ENCODE measurements around the gene NRXN3.

The NRXN3 gene

GRCh38 chr14:79253576-79253975, 1083.4 kb downstream of the NRXN3 start:
- TF ChIP-seq ELF4 (IDR thresholded peaks at IDR 0.05) (no peak), CTBP1 (IDR thresholded peaks at IDR 0.05; ENCODE audit: borderline replicate concordance) (no peak), LEF1 (IDR thresholded peaks at IDR 0.05; ENCODE audit: borderline replicate concordance) (no peak), SUZ12 (IDR thresholded peaks at IDR 0.05) (no peak), HDGF (IDR thresholded peaks at IDR 0.05; ENCODE audit: borderline replicate concordance) (no peak), TARDBP (IDR thresholded peaks at IDR 0.05) (no peak), PKNOX1 (IDR thresholded peaks at IDR 0.05) (no peak), ZNF384 (IDR thresholded peaks at IDR 0.05) (no peak), FOXK2 (IDR thresholded peaks at IDR 0.05) (no peak), ARNT (IDR thresholded peaks at IDR 0.05) (no peak), SP1 (IDR thresholded peaks at IDR 0.05) (no peak), NFRKB (IDR thresholded peaks at IDR 0.05) (no peak), L3MBTL2 (conservative IDR thresholded peaks at IDR 0.05) (no peak)
- ChIA-PET CTCF (no interaction called here), POLR2A (no interaction called here)
- DNase-seq (ENCODE audit: extremely low spot score), result no peak

GRCh38 chr14:79254069-79254775, 1084.0 kb downstream of the NRXN3 start:
- ChIA-PET CTCF (no interaction called here), POLR2A (no interaction called here)
- no peak for DNase-seq (ENCODE audit: extremely low spot score)

GRCh38 chr14:79256380-79256779, 1086.2 kb downstream of the NRXN3 start:
- CTCF ChIA-PET, result interaction anchor here (0.7 kb wide), 1 partner anchor 658 kb away, joined by 3 read pairs; no protein-coding TSS in a partner anchor
- POLR2A ChIA-PET, result no interaction called here
- TF ChIP-seq PKNOX1 (IDR thresholded peaks at IDR 0.05) (no peak), FOXM1 (IDR thresholded peaks at IDR 0.05; ENCODE audit: borderline replicate concordance) (no peak), SP1 (IDR thresholded peaks at IDR 0.05) (no peak), NFRKB (IDR thresholded peaks at IDR 0.05) (no peak)
- no peak for DNase-seq (ENCODE audit: extremely low spot score)

More at GRCh38 chr14:79254069-79254775, 1084.0 kb downstream of the NRXN3 start:
- TF ChIP-seq LEF1 (IDR thresholded peaks at IDR 0.05; ENCODE audit: borderline replicate concordance), result no peak
- TF ChIP-seq FOXM1 (IDR thresholded peaks at IDR 0.05; ENCODE audit: borderline replicate concordance), result no peak
- no peak for TF ChIP-seq ZNF384 (IDR thresholded peaks at IDR 0.05)
- TF ChIP-seq SUZ12 (IDR thresholded peaks at IDR 0.05), result no peak
- TF ChIP-seq ELF4 (IDR thresholded peaks at IDR 0.05), result no peak
- TF ChIP-seq FOXK2 (IDR thresholded peaks at IDR 0.05), result no peak
- TF ChIP-seq NFRKB (IDR thresholded peaks at IDR 0.05), result no peak
- no peak for TF ChIP-seq L3MBTL2 (conservative IDR thresholded peaks at IDR 0.05)
- no peak for TF ChIP-seq SP1 (IDR thresholded peaks at IDR 0.05)
- TF ChIP-seq CTBP1 (IDR thresholded peaks at IDR 0.05; ENCODE audit: borderline replicate concordance), result no peak
- no peak for TF ChIP-seq BHLHE40 (IDR thresholded peaks at IDR 0.05; ENCODE audit: borderline replicate concordance)
- TF ChIP-seq TARDBP (IDR thresholded peaks at IDR 0.05), result no peak
- no peak for TF ChIP-seq HDGF (IDR thresholded peaks at IDR 0.05; ENCODE audit: borderline replicate concordance)

- CTCF ChIA-PET, result interaction anchor here (0.9 kb wide), 1 partner anchor 10 kb away, joined by 3 read pairs; no protein-coding TSS in a partner anchor
- TF ChIP-seq NFRKB (IDR thresholded peaks at IDR 0.05), result no peak
- no peak for TF ChIP-seq FOXM1 (IDR thresholded peaks at IDR 0.05; ENCODE audit: borderline replicate concordance)
- TF ChIP-seq ZNF384 (IDR thresholded peaks at IDR 0.05), result no peak
- TF ChIP-seq FOXK2 (IDR thresholded peaks at IDR 0.05), result no peak
- TF ChIP-seq BHLHE40 (IDR thresholded peaks at IDR 0.05; ENCODE audit: borderline replicate concordance), result no peak
- no peak for TF ChIP-seq LEF1 (IDR thresholded peaks at IDR 0.05; ENCODE audit: borderline replicate concordance)
- no peak for TF ChIP-seq ARNT (IDR thresholded peaks at IDR 0.05)
- no peak for TF ChIP-seq TARDBP (IDR thresholded peaks at IDR 0.05)
- no peak for TF ChIP-seq SP1 (IDR thresholded peaks at IDR 0.05)
- TF ChIP-seq L3MBTL2 (conservative IDR thresholded peaks at IDR 0.05), result no peak
- POLR2A ChIA-PET, result no interaction called here
- DNase-seq (ENCODE audit: extremely low spot score), result no peak
Measured at GRCh38 chr14:79260406-79260805, 1090.2 kb downstream of the NRXN3 start.

- ChIA-PET CTCF (interaction anchor here (0.7 kb wide), 1 partner anchor 93 kb away, joined by 12 read pairs; no protein-coding TSS in a partner anchor), POLR2A (no interaction called here)
- DNase-seq (ENCODE audit: extremely low spot score), result no peak
- TF ChIP-seq HDGF (IDR thresholded peaks at IDR 0.05; ENCODE audit: borderline replicate concordance) (no peak), FOXK2 (IDR thresholded peaks at IDR 0.05) (no peak), CTBP1 (IDR thresholded peaks at IDR 0.05; ENCODE audit: borderline replicate concordance) (no peak), SP1 (IDR thresholded peaks at IDR 0.05) (no peak)
Measured at GRCh38 chr14:79265366-79265946, 1095.3 kb downstream of the NRXN3 start.

GRCh38 chr14:79270361-79270760, 1100.2 kb downstream of the NRXN3 start:
- no peak for DNase-seq (ENCODE audit: extremely low spot score)
- no peak for TF ChIP-seq SP1 (IDR thresholded peaks at IDR 0.05)
- TF ChIP-seq FOXM1 (IDR thresholded peaks at IDR 0.05; ENCODE audit: borderline replicate concordance), result no peak
- no peak for TF ChIP-seq ZNF384 (IDR thresholded peaks at IDR 0.05)
- TF ChIP-seq BHLHE40 (IDR thresholded peaks at IDR 0.05; ENCODE audit: borderline replicate concordance), result no peak
- no peak for TF ChIP-seq FOXK2 (IDR thresholded peaks at IDR 0.05)
- TF ChIP-seq CTBP1 (IDR thresholded peaks at IDR 0.05; ENCODE audit: borderline replicate concordance), result no peak
- no peak for TF ChIP-seq SUZ12 (IDR thresholded peaks at IDR 0.05)
- TF ChIP-seq TARDBP (IDR thresholded peaks at IDR 0.05), result no peak
- no peak for TF ChIP-seq HDGF (IDR thresholded peaks at IDR 0.05; ENCODE audit: borderline replicate concordance)
- TF ChIP-seq L3MBTL2 (conservative IDR thresholded peaks at IDR 0.05), result no peak
- TF ChIP-seq ELF4 (IDR thresholded peaks at IDR 0.05), result no peak
- no peak for TF ChIP-seq PKNOX1 (IDR thresholded peaks at IDR 0.05)
- TF ChIP-seq ARNT (IDR thresholded peaks at IDR 0.05), result no peak
- no peak for TF ChIP-seq NFRKB (IDR thresholded peaks at IDR 0.05)
- TF ChIP-seq FOXA1 (IDR thresholded peaks at IDR 0.05), result no peak
- TF ChIP-seq LEF1 (IDR thresholded peaks at IDR 0.05; ENCODE audit: borderline replicate concordance), result no peak
- ChIA-PET POLR2A (interaction anchor here (1.1 kb wide), 1 partner anchor 8 kb away, joined by 3 read pairs; no protein-coding TSS in a partner anchor), CTCF (interaction anchor here (1.0 kb wide), 1 partner anchor 10 kb away, joined by 3 read pairs; no protein-coding TSS in a partner anchor)

Data from HEK293T (cell line).